GM21360 (cell line): Measurements from ENCODE around the gene POU5F1.
"Not testable (repeated sequence)": the region's sequence is repeated elsewhere in the genome, so short reads cannot be mapped to it uniquely, and the experiment has no call there.

ENCODE experiments used
- ATAC-seq: cut with Tn5 transposase; IDR thresholded peaks from one replicate; pipeline ENCODE4 v1.9.1; 2021; ENCODE audit warnings: mild to moderate bottlenecking, moderate library complexity; ENCODE audit not compliant: unreplicated experiment

POU5F1 gene

GRCh38 chr6:31169123-31169857, 1.2 kb downstream of the POU5F1 start:
- ATAC-seq = no peak

GRCh38 chr6:31168606-31169005, 1.9 kb downstream of the POU5F1 start:
- no peak for ATAC-seq

- no peak for ATAC-seq
These were observed 4.5 kb downstream of the POU5F1 start for GRCh38 chr6:31165986-31166385.

- ATAC-seq = peak; percentile 50
These were observed 5.2 kb downstream of the POU5F1 start for GRCh38 chr6:31165064-31165832.

- not testable (repeated sequence) for ATAC-seq
These were observed 5.9 kb downstream of the POU5F1 start for GRCh38 chr6:31164475-31165063.

- ATAC-seq = no peak
These were observed 6.6 kb downstream of the POU5F1 start for GRCh38 chr6:31163922-31164321.

GRCh38 chr6:31162463-31163165, 7.9 kb downstream of the POU5F1 start:
- ATAC-seq = no peak

- ATAC-seq = no peak
These were observed 9.0 kb downstream of the POU5F1 start for GRCh38 chr6:31161216-31162126.

- ATAC-seq = no peak
These were observed 11.3 kb downstream of the POU5F1 start for GRCh38 chr6:31158863-31159855.

- peak; percentile 65 for ATAC-seq
These were observed 12.2 kb downstream of the POU5F1 start, which contains the start of gene TCF19 for GRCh38 chr6:31158140-31158862. TCF19 (plus strand) TSS chr6:31158589; CDS start chr6:31159470, 881 bp downstream.

- no peak for ATAC-seq
These were observed 12.9 kb downstream of the POU5F1 start, which contains the start of gene CCHCR1 for GRCh38 chr6:31157513-31158139. CCHCR1 (minus strand) TSS chr6:31157802; CDS start chr6:31157600, 202 bp downstream.

GRCh38 chr6:31156641-31157040, 13.8 kb downstream of the POU5F1 start:
- no peak for ATAC-seq

GRCh38 chr6:31154436-31154835, 16.0 kb downstream of the POU5F1 start:
- no peak for ATAC-seq

GRCh38 chr6:31152781-31153180, 17.7 kb downstream of the POU5F1 start:
- no peak for ATAC-seq

GRCh38 chr6:31149827-31150447, 20.5 kb downstream of the POU5F1 start:
- no peak for ATAC-seq

- no peak for ATAC-seq
These were observed 25.1 kb downstream of the POU5F1 start for GRCh38 chr6:31145386-31145785.

- ATAC-seq = no peak
These were observed 25.5 kb downstream of the POU5F1 start for GRCh38 chr6:31144970-31145340.
